HCT116 (cell line): ENCODE measurements around the gene PAPOLB.

Experiments used
- ELF1 ChIP-seq: IDR thresholded peaks from 2 replicates; pipeline ENCODE4 v1.6.1; 2012; ENCODE audit warnings: low read depth, borderline replicate concordance
- EZH2phosphoT487 ChIP-seq: fragments of 200-600 bp; IDR thresholded peaks from 2 replicates; pipeline ENCODE4 v1.6.1; 2018; ENCODE audit warnings: antibody characterized with exemption, borderline replicate concordance
- MAX ChIP-seq: IDR thresholded peaks from 2 replicates; pipeline ENCODE4 v1.6.1; 2012
- POLR2A ChIP-seq: IDR thresholded peaks from 2 replicates; pipeline ENCODE4 v1.7.0; 2011; ENCODE audit warnings: borderline replicate concordance; ENCODE audit not compliant: insufficient read depth, insufficient read length; ENCODE audit errors: extremely low read depth
- POLR2AphosphoS5 ChIP-seq: IDR thresholded peaks from 2 replicates; pipeline ENCODE4 v1.6.1; 2011; ENCODE audit warnings: mild to moderate bottlenecking, low read depth, low read length, moderate library complexity
- REST ChIP-seq: IDR thresholded peaks from 2 replicates; pipeline ENCODE4 v1.6.1; 2012; ENCODE audit warnings: low read depth
- TF ChIP-seq, protein P1 (sequence below), 3 experiments: fragments of 200-600 bp in 1 of 3; sonication (generic) in 1 of 3; IDR thresholded peaks in 2 of 3; conservative IDR thresholded peaks in 1 of 3; 2 replicates each; pipeline ENCODE4 v1.5.1; 2012 to 2017; ENCODE audit warnings: low read depth in 2 of 3, low read length in 2 of 3, antibody characterized with exemption in 1 of 3, borderline replicate concordance in 1 of 3, control low read depth in 1 of 3, mild to moderate bottlenecking in 1 of 3, mixed read lengths in 1 of 3, mixed run types in 1 of 3, moderate library complexity in 1 of 3; ENCODE audit not compliant: insufficient read depth in 1 of 3

DNA sequence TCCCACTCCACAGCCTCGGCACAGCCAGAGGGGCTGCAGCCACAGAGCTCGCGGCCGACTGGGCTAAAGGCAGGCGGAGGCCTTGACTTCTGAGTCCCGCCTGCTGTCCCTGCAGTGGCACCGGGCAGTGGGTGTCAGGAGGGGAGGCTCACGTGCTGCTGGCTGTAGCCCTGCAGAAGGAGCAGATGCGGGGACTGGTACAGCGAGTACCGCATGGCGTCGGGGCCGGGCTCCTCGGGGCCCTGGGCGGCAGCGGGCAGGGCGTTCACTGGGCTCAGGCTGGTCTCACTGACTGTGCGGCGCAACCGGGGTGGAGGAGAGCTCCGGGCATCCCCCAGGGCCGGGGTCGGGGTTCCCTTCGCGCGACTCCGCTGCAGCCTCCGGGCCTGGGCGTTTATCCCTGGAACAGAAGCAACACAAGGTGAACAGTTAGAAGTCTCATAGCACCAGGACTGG, 25.6 kb downstream of the PAPOLB start:
- TF ChIP-seq POLR2AphosphoS5, result no peak
- TF ChIP-seq ELF1, result no peak
- TF ChIP-seq, protein P1, sequence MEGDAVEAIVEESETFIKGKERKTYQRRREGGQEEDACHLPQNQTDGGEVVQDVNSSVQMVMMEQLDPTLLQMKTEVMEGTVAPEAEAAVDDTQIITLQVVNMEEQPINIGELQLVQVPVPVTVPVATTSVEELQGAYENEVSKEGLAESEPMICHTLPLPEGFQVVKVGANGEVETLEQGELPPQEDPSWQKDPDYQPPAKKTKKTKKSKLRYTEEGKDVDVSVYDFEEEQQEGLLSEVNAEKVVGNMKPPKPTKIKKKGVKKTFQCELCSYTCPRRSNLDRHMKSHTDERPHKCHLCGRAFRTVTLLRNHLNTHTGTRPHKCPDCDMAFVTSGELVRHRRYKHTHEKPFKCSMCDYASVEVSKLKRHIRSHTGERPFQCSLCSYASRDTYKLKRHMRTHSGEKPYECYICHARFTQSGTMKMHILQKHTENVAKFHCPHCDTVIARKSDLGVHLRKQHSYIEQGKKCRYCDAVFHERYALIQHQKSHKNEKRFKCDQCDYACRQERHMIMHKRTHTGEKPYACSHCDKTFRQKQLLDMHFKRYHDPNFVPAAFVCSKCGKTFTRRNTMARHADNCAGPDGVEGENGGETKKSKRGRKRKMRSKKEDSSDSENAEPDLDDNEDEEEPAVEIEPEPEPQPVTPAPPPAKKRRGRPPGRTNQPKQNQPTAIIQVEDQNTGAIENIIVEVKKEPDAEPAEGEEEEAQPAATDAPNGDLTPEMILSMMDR (IDR thresholded peaks at IDR 0.05 in 2 of 3, conservative IDR thresholded peaks at IDR 0.05 in 1 of 3; ENCODE audit: borderline replicate concordance in 1 of 3, insufficient read depth in 1 of 3, low read depth in 2 of 3, low read length in 2 of 3), result no peak
- no peak for TF ChIP-seq EZH2phosphoT487
- no peak for TF ChIP-seq POLR2A
- no peak for TF ChIP-seq MAX
- TF ChIP-seq REST, result no peak
